GM23248 (cell line): ENCODE results near the gene ARHGEF10L.

Experiments
- EZH2 ChIP-seq: fragments of 200-600 bp; sonication (generic); IDR thresholded peaks from 2 replicates; pipeline ENCODE4 v1.6.1; 2018; ENCODE audit warnings: antibody characterized with exemption, mild to moderate bottlenecking; ENCODE audit not compliant: insufficient read depth, poor library complexity, severe bottlenecking
- EZH2phosphoT487 ChIP-seq: fragments of 200-600 bp; sonication (generic); IDR thresholded peaks from 2 replicates; pipeline ENCODE4 v1.6.1; 2018; ENCODE audit warnings: antibody characterized with exemption, moderate library complexity, mild to moderate bottlenecking, low read depth; ENCODE audit not compliant: insufficient read depth

DNA sequence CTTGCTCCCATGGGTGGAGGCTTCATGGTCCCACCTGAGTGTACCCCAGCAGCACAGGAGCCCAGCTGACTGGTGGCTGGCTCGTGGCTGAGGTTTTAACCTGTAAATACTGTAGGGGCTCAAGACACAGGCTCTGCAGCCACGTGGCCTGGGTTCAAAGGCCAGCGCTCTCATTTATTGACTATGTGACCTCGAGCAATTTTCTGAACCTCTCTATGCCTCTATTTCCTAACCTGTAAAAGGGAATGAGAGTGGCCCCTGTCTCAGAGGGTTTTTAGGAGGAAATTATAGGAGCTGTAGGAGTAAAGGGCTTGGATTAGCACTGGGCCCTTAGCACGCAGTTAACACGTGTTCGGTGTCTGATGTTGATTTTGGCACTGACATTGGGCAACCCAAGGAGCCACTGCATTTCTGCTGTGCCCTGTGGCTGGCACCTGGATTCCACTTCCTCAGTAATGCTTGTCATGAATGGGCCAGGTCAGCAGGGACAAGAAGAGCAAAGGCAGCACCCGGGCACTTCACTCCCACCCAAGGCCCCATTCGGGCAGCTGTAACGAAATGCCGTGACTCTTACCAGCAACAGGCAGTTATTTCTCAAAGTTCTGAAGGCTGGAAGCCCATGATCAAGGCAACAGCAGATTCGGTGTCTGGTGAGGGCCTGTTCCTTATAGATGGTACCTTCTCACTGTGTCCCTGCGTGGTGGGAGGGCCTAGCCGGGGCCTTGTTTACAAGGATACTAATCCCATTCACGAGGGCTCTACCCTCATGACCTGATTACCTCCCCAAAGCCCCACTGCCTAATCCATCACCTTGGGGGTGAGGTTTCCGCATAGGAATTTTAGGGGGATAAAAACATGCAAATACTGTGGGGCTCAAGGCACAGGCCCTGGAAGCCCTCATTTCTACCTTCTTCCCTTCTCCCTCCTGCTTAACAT, 25.2 kb downstream of the ARHGEF10L start:
- no peak for TF ChIP-seq EZH2
- no peak for TF ChIP-seq EZH2phosphoT487
